Activated naive CD4-positive, alpha-beta T cell treated with Interleukin-2 at 50 U/mL for 16 hours (primary cell): Measurements from ENCODE around the gene CDC25B.
"Not testable (repeated sequence)": the region's sequence is repeated elsewhere in the genome, so short reads cannot be mapped to it uniquely, and the experiment has no call there.

Source experiments
- DNase-seq: peaks from one replicate; pipeline ENCODE4 v3.0.0-alpha.2; 2020

CDC25B gene

GRCh38 chr20:3811467-3812258 lies 15.6 kb downstream of the CDC25B start:
- peak; percentile 95 for DNase-seq

GRCh38 chr20:3812259-3812681 lies 16.2 kb downstream of the CDC25B start:
- DNase-seq: no peak

- DNase-seq: no peak
Measured at GRCh38 chr20:3812975-3813847, 17.1 kb downstream of the CDC25B start.

- DNase-seq: no peak
Measured at GRCh38 chr20:3813848-3814581, 17.9 kb downstream of the CDC25B start.

GRCh38 chr20:3814928-3815495 lies 18.9 kb downstream of the CDC25B start:
- DNase-seq: no peak

GRCh38 chr20:3815703-3816315 lies 19.7 kb downstream of the CDC25B start:
- no peak for DNase-seq

- DNase-seq: no peak
Measured at GRCh38 chr20:3818155-3819151, 22.3 kb downstream of the CDC25B start.

DNA sequence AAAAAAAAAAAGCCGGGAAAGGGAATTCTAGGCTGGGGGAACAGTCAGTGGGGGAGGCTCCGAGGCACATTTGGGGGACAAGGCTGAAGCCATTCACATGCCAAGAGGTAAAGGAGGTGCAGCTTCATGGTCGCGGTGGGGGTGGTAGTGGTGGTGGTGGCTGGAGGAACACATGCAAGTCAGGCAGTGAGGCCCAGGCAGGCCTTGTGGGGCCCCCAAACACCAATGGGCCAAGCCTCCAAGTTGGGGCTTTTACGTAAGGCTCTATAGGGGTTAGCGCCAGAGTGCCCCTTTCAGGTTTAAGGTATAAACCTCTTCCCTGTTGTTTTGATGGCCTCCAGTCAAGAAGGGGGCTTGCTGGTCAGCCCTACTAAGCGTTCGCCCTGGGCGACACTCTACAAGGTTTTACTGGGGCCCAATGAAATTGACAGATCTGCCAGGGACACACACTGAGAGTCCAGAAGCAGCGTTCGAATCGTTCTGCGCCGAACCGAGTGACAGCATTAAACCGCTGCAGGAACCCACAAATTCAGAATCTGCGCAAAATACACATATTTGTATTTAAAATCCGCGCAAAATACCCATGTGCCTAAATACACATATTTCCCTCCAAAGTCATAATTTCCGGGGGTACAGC lies 23.4 kb downstream of the CDC25B start:
- no peak for DNase-seq

DNA sequence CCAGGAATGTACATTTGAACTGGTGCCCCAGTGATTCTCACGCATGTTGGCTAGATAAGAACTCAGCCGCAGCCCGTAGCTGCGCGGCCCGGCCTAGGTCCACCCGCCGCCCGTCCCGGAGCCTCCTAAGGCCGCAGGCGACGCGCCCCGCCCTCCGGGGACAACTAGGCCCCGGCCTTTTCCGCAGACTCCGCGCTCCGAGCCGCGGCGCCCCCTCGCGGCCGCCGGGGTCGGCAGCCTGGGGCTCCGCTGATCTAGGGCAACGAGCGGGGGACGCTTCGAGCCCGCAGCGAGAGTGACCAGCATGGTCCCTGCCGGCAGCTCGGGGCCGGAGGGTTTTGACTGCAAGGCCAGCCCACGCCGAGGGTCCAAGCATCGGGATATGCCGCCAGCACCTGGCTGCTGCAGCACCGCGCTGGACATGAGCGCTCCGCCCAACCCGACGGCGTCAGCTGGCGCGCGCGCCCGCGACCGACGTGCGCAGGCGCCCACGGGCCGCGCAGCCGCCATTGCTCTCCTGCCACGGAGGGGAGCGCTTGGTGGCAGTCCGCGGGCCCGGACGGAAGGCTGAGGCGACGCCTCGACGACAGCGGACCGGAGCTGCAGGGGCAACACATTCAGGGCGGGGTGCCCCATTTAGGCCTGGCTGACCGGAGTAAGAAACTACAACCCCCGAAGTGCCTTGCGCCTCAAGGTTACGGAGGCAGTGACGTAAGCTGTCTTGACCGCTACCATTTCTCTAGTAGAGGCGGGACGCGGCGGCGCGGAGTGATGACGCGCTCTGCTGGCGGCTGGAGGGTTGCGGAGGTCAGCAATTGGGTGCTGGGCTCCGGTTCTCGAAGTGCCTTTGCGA lies 24.2 kb downstream of the CDC25B start, which contains the start of gene AP5S1:
Gene AP5S1 (plus strand): TSS at position 500 of the 853 bp plus-strand sequence. CDS start 1,571 bp downstream, outside the sequence.
- peak; percentile 91 for DNase-seq

- DNase-seq: no peak
Measured at GRCh38 chr20:3820901-3821727, 25.0 kb downstream of the CDC25B start.

DNA sequence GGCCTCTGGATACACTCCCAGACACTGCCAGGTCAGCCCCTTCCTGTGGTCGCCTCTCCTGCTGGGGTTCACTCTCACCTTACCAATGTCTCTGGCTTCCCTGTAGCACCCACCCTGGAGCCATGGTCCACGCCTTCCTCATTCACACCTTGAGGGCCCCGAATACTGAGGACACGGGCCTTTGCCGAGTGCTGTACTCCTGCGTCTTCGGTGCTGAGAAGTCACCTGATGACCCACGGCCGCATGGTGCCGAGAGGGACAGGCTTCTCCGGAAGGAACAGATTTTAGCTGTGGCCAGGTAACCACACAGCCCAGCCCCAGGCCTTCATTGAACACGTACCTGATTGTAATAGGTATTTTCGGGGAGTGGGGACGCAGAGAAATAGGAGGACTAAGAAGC lies 25.9 kb downstream of the CDC25B start:
- DNase-seq: no peak

DNA sequence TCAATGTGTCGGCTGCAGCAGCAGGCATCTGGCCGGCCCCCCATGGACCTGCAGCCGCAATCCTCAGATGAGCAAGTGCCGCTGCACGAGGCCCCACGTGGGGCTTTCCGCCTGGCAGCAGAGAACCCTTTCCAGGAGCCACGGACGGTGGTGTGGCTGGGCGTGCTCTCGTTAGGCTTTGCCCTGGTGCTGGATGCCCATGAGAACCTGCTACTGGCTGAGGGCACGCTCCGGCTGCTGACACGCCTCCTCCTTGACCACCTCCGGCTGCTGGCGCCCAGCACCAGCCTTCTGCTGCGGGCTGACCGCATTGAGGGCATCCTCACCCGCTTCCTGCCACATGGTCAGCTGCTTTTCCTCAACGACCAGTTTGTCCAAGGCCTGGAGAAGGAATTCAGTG lies 27.8 kb downstream of the CDC25B start:
- no peak for DNase-seq

- DNase-seq: no peak
Measured at GRCh38 chr20:3825526-3825925, 29.4 kb downstream of the CDC25B start.

DNA sequence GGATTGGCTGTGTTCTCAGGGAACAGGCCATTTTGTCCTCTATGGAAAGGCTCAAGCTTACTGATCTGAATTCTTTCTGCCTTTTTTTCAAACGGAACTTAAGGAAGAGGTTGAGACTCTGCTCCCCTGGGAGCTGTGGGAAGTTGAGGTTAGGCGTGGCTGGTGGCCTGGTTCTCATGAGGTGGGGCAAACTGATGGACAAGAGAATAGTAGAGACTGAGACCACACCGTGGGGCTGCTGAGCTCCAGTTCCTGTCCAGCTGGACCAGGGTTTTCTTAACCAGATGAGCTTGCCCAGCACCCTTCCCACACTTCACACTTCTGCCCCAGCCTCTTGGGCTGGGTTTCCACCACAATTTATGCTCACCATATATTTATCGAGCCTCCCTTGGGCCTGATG lies 30.3 kb downstream of the CDC25B start:
- DNase-seq: no peak

GRCh38 chr20:3828798-3829197 lies 32.7 kb downstream of the CDC25B start:
- no peak for DNase-seq

DNA sequence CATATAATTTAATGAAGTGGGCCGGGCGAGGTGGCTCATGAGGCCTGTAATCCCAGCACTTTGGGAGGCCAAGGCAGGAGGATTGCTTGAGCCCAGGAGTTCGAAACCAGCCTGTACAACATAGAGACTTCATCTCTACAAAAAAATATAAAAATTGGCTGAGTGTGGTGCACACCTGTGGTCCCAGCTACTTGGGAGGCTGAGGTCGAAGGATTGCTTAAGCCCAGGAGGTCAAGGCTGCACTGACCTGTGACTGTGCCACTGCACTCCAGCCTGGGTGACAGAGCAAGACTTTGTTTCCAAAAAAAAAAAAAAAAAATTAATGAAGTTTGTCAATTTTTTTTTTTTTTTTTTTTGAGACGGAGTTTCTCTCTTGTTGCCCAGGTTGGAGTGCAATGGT lies 33.8 kb downstream of the CDC25B start:
- DNase-seq: not testable (repeated sequence)

DNA sequence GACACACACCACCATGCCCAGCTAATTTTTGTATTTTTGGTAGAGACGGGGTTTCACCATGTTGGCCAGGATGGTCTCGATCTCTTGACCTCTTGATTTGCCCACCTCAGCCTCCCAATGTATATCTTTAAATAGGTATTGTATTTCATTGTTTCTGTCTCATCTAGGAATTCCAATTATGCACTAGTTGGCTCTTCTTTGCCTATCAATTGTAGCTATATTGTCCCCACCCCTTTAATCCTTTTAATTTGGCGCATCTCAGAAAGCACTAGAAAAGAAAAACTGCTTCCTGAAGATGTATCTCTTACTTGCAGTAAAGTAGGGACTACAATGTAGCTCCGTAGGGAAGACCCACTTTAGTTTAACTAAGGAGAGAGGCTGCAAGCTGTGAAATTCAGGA lies 40.0 kb downstream of the CDC25B start:
- DNase-seq: no peak

DNA sequence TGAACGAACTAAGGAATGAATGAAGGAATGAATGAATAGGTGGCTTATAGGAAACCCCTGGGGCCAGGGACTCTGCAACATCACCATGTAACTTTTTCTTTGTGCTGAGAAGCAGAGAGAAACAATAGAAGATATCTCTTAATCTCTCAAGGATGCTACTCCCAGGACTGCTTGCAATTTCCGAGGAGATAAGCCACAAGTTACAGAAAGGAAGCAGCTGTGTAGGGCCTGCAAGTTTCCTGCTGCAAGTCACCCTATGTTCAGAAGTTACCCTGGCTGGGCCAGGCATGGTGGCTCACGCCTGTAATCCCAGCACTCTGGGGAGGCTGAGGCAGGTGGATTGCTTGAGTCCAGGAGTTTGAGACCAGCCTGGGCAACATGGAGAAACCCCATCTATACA lies 43.2 kb downstream of the CDC25B start:
- no peak for DNase-seq

DNA sequence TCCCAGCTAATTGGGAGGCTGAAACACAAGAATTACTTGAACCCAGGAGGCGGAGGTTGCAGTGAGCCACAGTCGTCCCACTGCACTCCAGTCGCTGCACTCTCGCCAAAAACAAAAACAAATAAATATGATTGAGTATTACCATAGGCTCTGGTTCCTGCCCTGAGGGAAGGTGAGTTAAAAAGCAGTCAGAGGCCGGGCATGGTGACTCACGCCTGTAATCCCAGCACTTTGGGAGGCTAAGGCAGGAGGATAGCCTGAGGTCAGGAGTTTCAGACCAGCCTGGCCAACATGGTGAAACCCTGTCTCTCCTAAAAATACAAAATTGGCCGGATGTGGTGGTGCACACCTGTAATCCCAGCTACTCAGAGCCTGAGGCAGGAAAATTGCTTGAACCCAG lies 44.1 kb downstream of the CDC25B start:
- DNase-seq: not testable (repeated sequence)
